ENCODE results near the gene NPFFR1.

- TF ChIP-seq, protein P1, sequence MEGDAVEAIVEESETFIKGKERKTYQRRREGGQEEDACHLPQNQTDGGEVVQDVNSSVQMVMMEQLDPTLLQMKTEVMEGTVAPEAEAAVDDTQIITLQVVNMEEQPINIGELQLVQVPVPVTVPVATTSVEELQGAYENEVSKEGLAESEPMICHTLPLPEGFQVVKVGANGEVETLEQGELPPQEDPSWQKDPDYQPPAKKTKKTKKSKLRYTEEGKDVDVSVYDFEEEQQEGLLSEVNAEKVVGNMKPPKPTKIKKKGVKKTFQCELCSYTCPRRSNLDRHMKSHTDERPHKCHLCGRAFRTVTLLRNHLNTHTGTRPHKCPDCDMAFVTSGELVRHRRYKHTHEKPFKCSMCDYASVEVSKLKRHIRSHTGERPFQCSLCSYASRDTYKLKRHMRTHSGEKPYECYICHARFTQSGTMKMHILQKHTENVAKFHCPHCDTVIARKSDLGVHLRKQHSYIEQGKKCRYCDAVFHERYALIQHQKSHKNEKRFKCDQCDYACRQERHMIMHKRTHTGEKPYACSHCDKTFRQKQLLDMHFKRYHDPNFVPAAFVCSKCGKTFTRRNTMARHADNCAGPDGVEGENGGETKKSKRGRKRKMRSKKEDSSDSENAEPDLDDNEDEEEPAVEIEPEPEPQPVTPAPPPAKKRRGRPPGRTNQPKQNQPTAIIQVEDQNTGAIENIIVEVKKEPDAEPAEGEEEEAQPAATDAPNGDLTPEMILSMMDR (IDR thresholded peaks at IDR 0.05), result no peak
- no peak for TF ChIP-seq POLR2A (IDR thresholded peaks at IDR 0.05)
Observed at GRCh38 chr10:70309661-70310060, 25.9 kb upstream of the NPFFR1 start.
